Loucy (cell line): ENCODE data around the gene ANKK1.

ENCODE experiments used
- H2AFZ ChIP-seq: fragments of 200-600 bp; sonication (generic); 2 replicates; pipeline ENCODE4 v1.6.0; 2016; ENCODE audit warnings: antibody characterized with exemption, mild to moderate bottlenecking, low read length, moderate library complexity
- H3F3A ChIP-seq: fragments of 200-600 bp; 2 replicates; pipeline ENCODE4 v1.6.0; 2016; ENCODE audit warnings: antibody characterized with exemption, low read depth, mild to moderate bottlenecking
- H3K27me3 ChIP-seq: fragments of 200-600 bp; sonication (generic); 2 replicates; pipeline ENCODE4 v1.6.1; 2014; ENCODE audit warnings: low read length, mild to moderate bottlenecking; ENCODE audit not compliant: insufficient read depth, poor library complexity, severe bottlenecking
- H3K36me3 ChIP-seq: fragments of 200-600 bp; sonication (generic); 2 replicates; pipeline ENCODE4 v1.6.1; 2016; ENCODE audit warnings: low read length; ENCODE audit not compliant: insufficient read depth
- H3K4me1 ChIP-seq: fragments of 200-600 bp; sonication (generic); 2 replicates; pipeline ENCODE4 v1.5.1; 2014; ENCODE audit warnings: low read length, mild to moderate bottlenecking; ENCODE audit not compliant: insufficient read depth, poor library complexity, severe bottlenecking
- H3K4me2 ChIP-seq: fragments of 200-600 bp; sonication (generic); 2 replicates; pipeline ENCODE4 v1.6.0; 2014; ENCODE audit warnings: antibody characterized with exemption, low read length, low read depth, mild to moderate bottlenecking; ENCODE audit not compliant: poor library complexity, severe bottlenecking
- H3K4me3 ChIP-seq: fragments of 200-600 bp; sonication (generic); 2 replicates; pipeline ENCODE4 v1.5.1; 2014; ENCODE audit warnings: low read length, mild to moderate bottlenecking, mixed read lengths; ENCODE audit not compliant: poor library complexity, severe bottlenecking
- H3K79me2 ChIP-seq: fragments of 200-600 bp; sonication (generic); 2 replicates; pipeline ENCODE4 v1.6.1; 2014; ENCODE audit warnings: low read length; ENCODE audit not compliant: insufficient read depth
- H3K9ac ChIP-seq: fragments of 200-600 bp; sonication (generic); 2 replicates; pipeline ENCODE4 v1.6.0; 2014; ENCODE audit warnings: mild to moderate bottlenecking, low read depth, low read length, moderate library complexity; ENCODE audit not compliant: poor library complexity, severe bottlenecking
- H3K9me2 ChIP-seq: fragments of 200-600 bp; sonication (generic); replicated peaks from 2 replicates; pipeline ENCODE4 v1.6.1; 2016; ENCODE audit warnings: low read depth, low read length, mixed read lengths
- H3K9me3 ChIP-seq: fragments of 200-600 bp; sonication (generic); 2 replicates; pipeline ENCODE4 v1.6.1; 2014; ENCODE audit warnings: mild to moderate bottlenecking, antibody characterized with exemption, low read length, low read depth; ENCODE audit not compliant: insufficient read depth
- H4K20me1 ChIP-seq: fragments of 200-600 bp; sonication (generic); 2 replicates; pipeline ENCODE4 v1.6.0; 2014; ENCODE audit warnings: antibody characterized with exemption, low read length, mild to moderate bottlenecking; ENCODE audit not compliant: insufficient read depth, poor library complexity, severe bottlenecking
- EZH2phosphoT487 ChIP-seq: fragments of 200-600 bp; IDR thresholded peaks from 2 replicates; pipeline ENCODE4 v1.6.1; 2018; ENCODE audit warnings: antibody characterized with exemption, mild to moderate bottlenecking, moderate library complexity, borderline replicate concordance
- TF ChIP-seq, protein P1 (sequence below): fragments of 200-600 bp; sonication (generic); conservative IDR thresholded peaks from 2 replicates; pipeline ENCODE4 v1.5.1; 2014; ENCODE audit warnings: mild to moderate bottlenecking, antibody characterized with exemption, low read length

The ANKK1 gene

DNA sequence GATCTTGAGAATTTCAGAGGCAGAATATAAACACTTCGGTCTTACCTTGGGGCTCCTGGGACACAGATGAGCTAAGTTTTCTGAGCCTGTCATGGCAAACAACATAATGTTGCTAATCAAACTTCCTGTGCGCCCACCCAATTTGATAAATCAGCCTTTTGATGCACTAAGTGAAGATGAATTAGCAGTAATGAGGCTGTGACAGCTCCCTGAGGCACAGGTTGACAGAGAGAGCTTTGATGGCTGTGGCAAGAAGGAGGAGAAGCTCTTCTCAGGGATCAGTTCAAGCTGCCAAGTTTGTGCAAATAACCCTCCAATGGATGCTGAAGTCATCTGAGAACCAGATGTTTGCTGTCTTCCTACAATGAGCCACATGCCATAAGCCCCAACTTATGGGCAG lies 53.2 kb downstream of the ANKK1 start:
- TF ChIP-seq EZH2phosphoT487, result no peak
- TF ChIP-seq, protein P1, sequence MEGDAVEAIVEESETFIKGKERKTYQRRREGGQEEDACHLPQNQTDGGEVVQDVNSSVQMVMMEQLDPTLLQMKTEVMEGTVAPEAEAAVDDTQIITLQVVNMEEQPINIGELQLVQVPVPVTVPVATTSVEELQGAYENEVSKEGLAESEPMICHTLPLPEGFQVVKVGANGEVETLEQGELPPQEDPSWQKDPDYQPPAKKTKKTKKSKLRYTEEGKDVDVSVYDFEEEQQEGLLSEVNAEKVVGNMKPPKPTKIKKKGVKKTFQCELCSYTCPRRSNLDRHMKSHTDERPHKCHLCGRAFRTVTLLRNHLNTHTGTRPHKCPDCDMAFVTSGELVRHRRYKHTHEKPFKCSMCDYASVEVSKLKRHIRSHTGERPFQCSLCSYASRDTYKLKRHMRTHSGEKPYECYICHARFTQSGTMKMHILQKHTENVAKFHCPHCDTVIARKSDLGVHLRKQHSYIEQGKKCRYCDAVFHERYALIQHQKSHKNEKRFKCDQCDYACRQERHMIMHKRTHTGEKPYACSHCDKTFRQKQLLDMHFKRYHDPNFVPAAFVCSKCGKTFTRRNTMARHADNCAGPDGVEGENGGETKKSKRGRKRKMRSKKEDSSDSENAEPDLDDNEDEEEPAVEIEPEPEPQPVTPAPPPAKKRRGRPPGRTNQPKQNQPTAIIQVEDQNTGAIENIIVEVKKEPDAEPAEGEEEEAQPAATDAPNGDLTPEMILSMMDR, result no peak
- Histone ChIP-seq H3K36me3 (no peaks in the 10 kb centered on the region), H3K4me1 (no peaks in the 10 kb centered on the region), H4K20me1 (no peaks in the 10 kb centered on the region), H3K79me2 (no peaks in the 10 kb centered on the region), H3K27me3 (no peaks in the 10 kb centered on the region), H2AFZ (no peak overlapping the region), H3K9me2 (no peaks in the 10 kb centered on the region), H3K9ac (no peak overlapping the region), H3F3A (no peaks in the 10 kb centered on the region), H3K4me3 (no peak overlapping the region), H3K4me2 (no peak overlapping the region), H3K9me3 (no peaks in the 10 kb centered on the region)

DNA sequence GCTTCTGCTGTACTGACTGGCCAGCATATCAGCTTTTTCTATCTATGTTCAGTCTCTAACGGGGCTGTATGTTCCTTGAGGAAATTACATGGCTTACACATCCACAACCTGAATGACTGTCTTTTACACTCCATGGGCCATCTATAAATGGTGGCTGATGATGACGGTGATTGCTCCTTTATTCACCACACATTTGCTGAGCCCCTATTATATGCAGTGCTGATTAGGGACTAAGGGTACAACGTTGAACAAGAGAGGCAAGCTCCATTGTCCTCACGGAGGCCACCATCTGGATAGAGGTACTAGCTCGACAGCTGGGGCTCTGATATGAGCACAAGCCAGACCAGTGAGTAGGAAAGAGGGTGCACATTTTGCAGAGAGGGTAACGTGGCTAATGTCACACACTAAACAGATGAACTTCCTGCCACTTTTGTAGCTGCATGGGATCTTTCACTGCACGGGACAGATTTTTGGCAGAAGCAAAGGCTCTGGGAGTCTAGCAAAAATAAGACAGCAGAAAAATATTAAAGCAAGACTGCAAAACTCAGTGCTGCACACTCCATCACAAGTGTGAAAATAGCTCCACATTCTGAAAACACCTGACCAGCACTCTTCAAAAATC lies 57.0 kb downstream of the ANKK1 start:
- no peak overlapping the region for H3K4me2 ChIP-seq
- no peak overlapping the region for H3K4me3 ChIP-seq

DNA sequence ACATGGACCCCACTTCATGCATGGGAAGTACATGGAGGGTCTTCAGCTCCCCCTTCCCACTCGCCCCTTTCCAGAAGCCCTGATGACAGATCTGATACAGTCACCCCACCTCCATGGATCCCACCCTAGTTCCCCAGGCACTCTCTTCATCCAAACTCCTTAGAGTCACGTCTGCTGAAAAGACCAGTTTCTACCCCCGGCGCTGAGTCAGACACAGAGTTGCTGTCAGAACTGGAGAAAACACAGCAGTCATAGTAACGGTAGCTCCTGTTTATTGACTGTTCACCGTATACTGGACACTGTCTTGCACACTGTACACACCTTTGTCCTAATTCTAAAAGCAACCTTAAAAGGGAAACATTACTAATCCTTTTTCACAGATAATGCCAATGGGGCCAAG lies 58.5 kb downstream of the ANKK1 start:
- Histone ChIP-seq H3K79me2 (no peaks in the 10 kb centered on the region), H3K4me3 (no peak overlapping the region), H3K4me1 (peaks cover 4% of the 10 kb centered on the region), H3K9ac (no peak overlapping the region), H4K20me1 (no peaks in the 10 kb centered on the region), H3K4me2 (no peak overlapping the region), H3K9me3 (no peaks in the 10 kb centered on the region), H2AFZ (no peak overlapping the region), H3F3A (no peaks in the 10 kb centered on the region), H3K36me3 (no peaks in the 10 kb centered on the region), H3K9me2 (no peaks in the 10 kb centered on the region), H3K27me3 (no peaks in the 10 kb centered on the region)
- no peak for TF ChIP-seq EZH2phosphoT487
- TF ChIP-seq, protein P1, result no peak

More for the DNA sequence above, 57.0 kb downstream of the ANKK1 start:
- Histone ChIP-seq H2AFZ (no peak overlapping the region), H3K9ac (no peak overlapping the region), H3F3A (no peaks in the 10 kb centered on the region), H3K36me3 (no peaks in the 10 kb centered on the region), H3K9me3 (no peaks in the 10 kb centered on the region), H4K20me1 (no peaks in the 10 kb centered on the region), H3K79me2 (no peaks in the 10 kb centered on the region), H3K4me1 (peaks cover 4% of the 10 kb centered on the region), H3K27me3 (no peaks in the 10 kb centered on the region), H3K9me2 (no peaks in the 10 kb centered on the region)
- no peak for TF ChIP-seq EZH2phosphoT487
- TF ChIP-seq, protein P1, result no peak
